Coronary artery (tissue), 2 donors: ENCODE data around the gene NHSL2.

Experiments
- DNase-seq: peaks from one replicate; pipeline ENCODE4 v3.0.0-alpha.2; 2017; ENCODE audit warnings: low spot score
- H3K27ac ChIP-seq, 2 donors: fragments of 200-600 bp; sonication (generic); one replicate each; pipeline ENCODE4 v1.5.1; 2016 to 2019
- H3K4me3 ChIP-seq: fragments of 200-600 bp; sonication (generic); 2 replicates; pipeline ENCODE4 v1.5.1; 2016; ENCODE audit warnings: mild to moderate bottlenecking, moderate library complexity
- CTCF ChIP-seq: fragments of 200-600 bp; sonication (generic); IDR thresholded peaks from one replicate; pipeline ENCODE4 v1.5.1; 2019; ENCODE audit warnings: antibody characterized with exemption

Gene NHSL2

GRCh38 chrX:72110876-72111708 lies 200.4 kb downstream of the NHSL2 start:
- TF ChIP-seq CTCF, result no peak
- peak; percentile 54 for DNase-seq
- H3K4me3 ChIP-seq, result no peak overlapping the region
- H3K27ac ChIP-seq, result no peak overlapping the region

GRCh38 chrX:72113461-72113860 lies 202.8 kb downstream of the NHSL2 start:
- no peak overlapping the region for H3K27ac ChIP-seq
- no peak for DNase-seq
- TF ChIP-seq CTCF, result no peak
- no peak overlapping the region for H3K4me3 ChIP-seq

GRCh38 chrX:72114306-72114705 lies 203.7 kb downstream of the NHSL2 start:
- no peak for TF ChIP-seq CTCF
- H3K27ac ChIP-seq, result no peak overlapping the region

GRCh38 chrX:72114807-72115206 lies 204.2 kb downstream of the NHSL2 start:
- no peak for DNase-seq
- Histone ChIP-seq H3K27ac (no peak overlapping the region), H3K4me3 (no peak overlapping the region)
- no peak for TF ChIP-seq CTCF

More at GRCh38 chrX:72114306-72114705, 203.7 kb downstream of the NHSL2 start:
- no peak for DNase-seq
- H3K4me3 ChIP-seq, result no peak overlapping the region

- no peak for DNase-seq
- no peak for TF ChIP-seq CTCF
- Histone ChIP-seq H3K27ac (no peak overlapping the region), H3K4me3 (no peak overlapping the region)
Observed at GRCh38 chrX:72115380-72115779, 204.7 kb downstream of the NHSL2 start.

GRCh38 chrX:72117636-72118210 lies 207.1 kb downstream of the NHSL2 start:
- no peak overlapping the region for H3K27ac ChIP-seq
- no peak for DNase-seq
- TF ChIP-seq CTCF, result no peak
- H3K4me3 ChIP-seq, result no peak overlapping the region

GRCh38 chrX:72120837-72121236 lies 210.2 kb downstream of the NHSL2 start:
- DNase-seq, result peak; percentile 67
- TF ChIP-seq CTCF, result no peak
- Histone ChIP-seq H3K27ac (peak overlapping the region; percentile 56 to 85), H3K4me3 (peak overlapping the region; percentile 27)
